Neuronal stem cell (in vitro differentiated cells): ENCODE results near the gene HOGA1.

ENCODE experiments used
- DNase-seq: peaks from one replicate; pipeline ENCODE4 v3.0.0-alpha.2; 2013; ENCODE audit warnings: low spot score
- H2AFZ ChIP-seq: one replicate; pipeline ENCODE4 v1.6.1; 2013; ENCODE audit warnings: mild to moderate bottlenecking, low read length, inconsistent platforms
- H2AK5ac ChIP-seq: 2 replicates; pipeline ENCODE4 v1.6.1; 2013; ENCODE audit warnings: low read depth, mild to moderate bottlenecking, inconsistent platforms, low read length, moderate library complexity, mixed read lengths
- H2BK120ac ChIP-seq: 2 replicates; pipeline ENCODE4 v1.6.1; 2013; ENCODE audit warnings: low read depth, mild to moderate bottlenecking, inconsistent platforms, low read length, moderate library complexity, mixed read lengths
- H2BK12ac ChIP-seq: one replicate; pipeline ENCODE4 v1.6.1; 2013; ENCODE audit warnings: low read length, inconsistent platforms
- H2BK15ac ChIP-seq: 2 replicates; pipeline ENCODE4 v1.6.1; 2013; ENCODE audit warnings: mild to moderate bottlenecking, low read length, inconsistent platforms, mixed read lengths
- H2BK5ac ChIP-seq: one replicate; pipeline ENCODE4 v1.6.1; 2013; ENCODE audit warnings: inconsistent platforms, mild to moderate bottlenecking, low read length, moderate library complexity
- H3K14ac ChIP-seq: one replicate; pipeline ENCODE4 v1.6.1; 2013; ENCODE audit warnings: low read length, inconsistent platforms
- H3K18ac ChIP-seq: 2 replicates; pipeline ENCODE4 v1.6.1; 2013; ENCODE audit warnings: low read length, inconsistent platforms
- H3K23ac ChIP-seq: 2 replicates; pipeline ENCODE4 v1.6.1; 2013; ENCODE audit warnings: low read depth, mild to moderate bottlenecking, mixed read lengths, low read length, inconsistent platforms; ENCODE audit not compliant: poor library complexity
- H3K27ac ChIP-seq: replicated peaks from 3 replicates; pipeline ENCODE4 v1.5.1; 2013; ENCODE audit warnings: low read length, inconsistent platforms
- H3K27me3 ChIP-seq, 3 experiments: 2 replicates each; pipeline ENCODE4 v1.6.1; 2013; ENCODE audit warnings: low read length in 3 of 3, mild to moderate bottlenecking in 2 of 3, inconsistent platforms in 1 of 3, low read depth in 1 of 3, mixed read lengths in 1 of 3, moderate library complexity in 1 of 3; ENCODE audit not compliant: control insufficient read depth in 3 of 3, insufficient read depth in 3 of 3
- H3K36me3 ChIP-seq, 2 donors: replicated peaks in 1 of 2; 2 replicates each; pipeline ENCODE4 v1.6.1; 2013; ENCODE audit warnings: low read length in 2 of 2; ENCODE audit not compliant: control insufficient read depth in 2 of 2, insufficient read depth in 2 of 2
- H3K4ac ChIP-seq: 2 replicates; pipeline ENCODE4 v1.6.1; 2013; ENCODE audit warnings: inconsistent platforms, mild to moderate bottlenecking, low read length, moderate library complexity
- H3K4me1 ChIP-seq, 2 donors: 1 replicate in 1 of 2; 2 replicates in 1 of 2; pipeline ENCODE4 v1.6.1; 2013; ENCODE audit warnings: low read length in 2 of 2, low read depth in 1 of 2; ENCODE audit not compliant: control insufficient read depth in 2 of 2, insufficient read depth in 1 of 2
- H3K4me2 ChIP-seq: one replicate; pipeline ENCODE4 v1.6.1; 2013; ENCODE audit warnings: mild to moderate bottlenecking, low read length, inconsistent platforms; ENCODE audit not compliant: insufficient read depth, poor library complexity, severe bottlenecking
- H3K4me3 ChIP-seq, 2 donors: 2 replicates each; pipeline ENCODE4 v1.5.1; 2013; ENCODE audit warnings: low read length in 2 of 2, mild to moderate bottlenecking in 2 of 2, inconsistent platforms in 1 of 2, moderate library complexity in 1 of 2
- H3K79me1 ChIP-seq: one replicate; pipeline ENCODE4 v1.6.1; 2013; ENCODE audit warnings: low read depth, mild to moderate bottlenecking, inconsistent platforms, low read length, moderate library complexity
- H3K9ac ChIP-seq: one replicate; pipeline ENCODE4 v1.6.1; 2013; ENCODE audit warnings: mild to moderate bottlenecking, low read depth, low read length, inconsistent platforms; ENCODE audit not compliant: poor library complexity
- H3K9me3 ChIP-seq, 2 donors: replicated peaks in 1 of 2; 2 replicates each; pipeline versions ENCODE3 to v1.6.1; 2013; ENCODE audit warnings: low read length in 2 of 2, mild to moderate bottlenecking in 2 of 2, inconsistent platforms in 1 of 2, low read depth in 1 of 2, mixed read lengths in 1 of 2, moderate library complexity in 1 of 2; ENCODE audit not compliant: control insufficient read depth in 2 of 2, insufficient read depth in 1 of 2
- H4K8ac ChIP-seq: one replicate; pipeline ENCODE4 v1.6.1; 2013; ENCODE audit warnings: low read depth, mild to moderate bottlenecking, inconsistent platforms, low read length, moderate library complexity
- H4K91ac ChIP-seq: one replicate; pipeline ENCODE4 v1.6.1; 2013; ENCODE audit warnings: low read length, low read depth, mild to moderate bottlenecking, inconsistent platforms; ENCODE audit not compliant: poor library complexity
- WGBS, 2 donors: extraction: QIAGEN DNeasy Blood & Tissue Kit; methylation state at CpG; one replicate each; pipeline ENCODE4 v1.1.7; 2013; ENCODE audit warnings: missing lambda C conversion rate in 2 of 2, mixed read lengths in 1 of 2; ENCODE audit not compliant: insufficient read length in 2 of 2, insufficient replicate concordance in 1 of 2; ENCODE audit errors: extremely low coverage in 2 of 2; 5-methylcytosine and 5-hydroxymethylcytosine counted together

The HOGA1 gene

DNA sequence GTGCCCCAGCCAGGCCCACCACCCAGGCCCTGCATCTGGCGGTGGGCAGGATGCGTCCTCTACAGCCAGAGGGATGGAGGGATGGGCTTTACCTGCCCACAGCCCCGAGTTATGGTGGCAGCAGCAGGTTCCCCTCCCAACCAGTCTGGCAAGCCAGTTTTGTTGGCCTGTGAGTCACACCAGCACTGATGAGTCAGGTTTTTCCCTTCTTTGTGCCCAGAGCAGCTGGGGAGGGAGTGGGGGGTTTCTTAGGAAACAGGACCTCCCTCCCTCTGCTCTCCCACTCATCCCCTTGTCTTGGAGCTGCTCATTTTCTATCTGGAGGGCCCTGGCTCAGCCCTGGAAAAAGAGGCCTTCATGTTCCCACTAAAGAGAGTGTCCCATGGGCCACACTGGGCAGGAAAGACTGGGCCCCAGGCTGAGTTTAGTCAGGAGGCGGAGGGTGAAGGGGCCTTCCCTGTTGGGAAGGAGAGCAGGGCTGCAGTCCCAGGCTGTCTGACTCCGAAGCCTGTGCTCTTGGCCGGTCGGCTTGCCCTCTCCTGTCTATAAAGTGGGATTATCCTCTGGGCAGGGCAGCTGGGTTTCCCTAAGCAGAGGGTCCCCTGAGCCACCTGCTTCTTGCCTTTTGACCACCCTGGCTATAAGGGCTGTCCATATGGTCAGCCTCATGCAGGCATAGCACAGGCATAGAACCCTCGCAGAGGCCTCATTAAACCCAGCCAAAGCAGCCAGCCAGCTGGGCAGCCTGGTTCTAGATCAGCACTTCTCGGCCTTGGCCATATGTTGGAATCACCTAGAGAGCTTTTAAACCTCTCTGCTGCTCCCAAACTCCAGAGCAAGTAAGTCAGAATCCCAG is 41.8 kb upstream of the HOGA1 start:
- H2BK5ac ChIP-seq = peak overlapping the region; percentile 69
- H3K4ac ChIP-seq = no peak overlapping the region
- DNase-seq = no peak
- H3K4me2 ChIP-seq = no peak overlapping the region
- H2BK15ac ChIP-seq = peak overlapping the region; percentile 69
- peak overlapping the region; percentile 33 for H2BK120ac ChIP-seq
- peak overlapping the region; percentile 63 for H2AFZ ChIP-seq
- no peaks in the 10 kb centered on the region for H3K9me3 ChIP-seq
- peaks cover 22 to 26% of the 10 kb centered on the region in 2 donors for H3K4me1 ChIP-seq
- H4K8ac ChIP-seq = no peak overlapping the region
- H3K27me3 ChIP-seq = no peaks in the 10 kb centered on the region
- H3K79me1 ChIP-seq = no peaks in the 10 kb centered on the region
- H3K14ac ChIP-seq = no peak overlapping the region
- H3K9ac ChIP-seq = no peak overlapping the region
- peak overlapping the region; percentile 86 for H4K91ac ChIP-seq
- peak overlapping the region; percentile 88 for H3K18ac ChIP-seq
- no peak overlapping the region for H3K4me3 ChIP-seq
- no CpG with 5 or more reads among the region's 9 CpGs for WGBS, 2 donors
- peak overlapping the region; percentile 86 for H3K27ac ChIP-seq
- peak overlapping the region; percentile 29 for H3K23ac ChIP-seq
- no peak overlapping the region for H2BK12ac ChIP-seq
- H3K36me3 ChIP-seq = no peaks in the 10 kb centered on the region
- peak overlapping the region; percentile 36 for H2AK5ac ChIP-seq

DNA sequence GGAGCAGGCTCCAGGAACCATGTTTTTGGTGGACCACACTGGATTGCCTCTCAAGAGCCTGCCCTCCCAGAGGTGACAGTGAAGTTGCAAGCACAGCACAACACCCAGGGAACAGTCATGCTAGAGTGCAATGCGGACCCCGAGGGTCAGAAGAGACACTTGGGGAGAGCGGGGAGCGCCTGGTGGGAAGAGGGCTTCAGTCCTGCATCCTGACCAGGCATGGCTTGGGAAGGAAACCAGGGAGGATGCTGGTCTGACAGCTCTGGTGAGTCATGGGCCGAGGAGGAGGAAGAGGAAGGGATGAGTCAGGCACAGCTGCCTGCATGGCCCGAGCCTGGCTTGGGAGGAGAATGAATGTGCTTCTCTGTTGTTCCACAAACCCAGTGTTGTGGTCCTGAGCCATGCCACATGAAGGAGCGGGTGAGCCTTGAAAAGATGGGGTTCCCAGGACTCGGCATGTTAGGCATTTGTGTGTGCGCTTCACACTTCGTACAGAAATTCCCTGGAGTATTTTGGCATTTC is 41.1 kb upstream of the HOGA1 start:
- Histone ChIP-seq H3K27ac (peak overlapping the region; percentile 86), H2BK12ac (no peak overlapping the region), H4K8ac (no peak overlapping the region), H3K18ac (peak overlapping the region; percentile 22), H3K79me1 (no peaks in the 10 kb centered on the region), H3K36me3 (no peaks in the 10 kb centered on the region), H3K27me3 (no peaks in the 10 kb centered on the region), H3K4ac (peak overlapping the region; percentile 2), H2AFZ (peak overlapping the region; percentile 63), H2AK5ac (peak overlapping the region; percentile 36), H3K23ac (no peak overlapping the region), H4K91ac (no peak overlapping the region), H3K9me3 (no peaks in the 10 kb centered on the region), H2BK5ac (no peak overlapping the region), H3K4me1 (peaks cover 25 to 26% of the 10 kb centered on the region in 2 donors), H2BK120ac (peak overlapping the region; percentile 33), H3K9ac (peak overlapping the region; percentile 17), H3K14ac (no peak overlapping the region), H2BK15ac (peak overlapping the region; percentile 69), H3K4me3 (no peak overlapping the region), H3K4me2 (no peak overlapping the region)
- no peak for DNase-seq
- no CpG with 5 or more reads among the region's 10 CpGs for WGBS, 2 donors

DNA sequence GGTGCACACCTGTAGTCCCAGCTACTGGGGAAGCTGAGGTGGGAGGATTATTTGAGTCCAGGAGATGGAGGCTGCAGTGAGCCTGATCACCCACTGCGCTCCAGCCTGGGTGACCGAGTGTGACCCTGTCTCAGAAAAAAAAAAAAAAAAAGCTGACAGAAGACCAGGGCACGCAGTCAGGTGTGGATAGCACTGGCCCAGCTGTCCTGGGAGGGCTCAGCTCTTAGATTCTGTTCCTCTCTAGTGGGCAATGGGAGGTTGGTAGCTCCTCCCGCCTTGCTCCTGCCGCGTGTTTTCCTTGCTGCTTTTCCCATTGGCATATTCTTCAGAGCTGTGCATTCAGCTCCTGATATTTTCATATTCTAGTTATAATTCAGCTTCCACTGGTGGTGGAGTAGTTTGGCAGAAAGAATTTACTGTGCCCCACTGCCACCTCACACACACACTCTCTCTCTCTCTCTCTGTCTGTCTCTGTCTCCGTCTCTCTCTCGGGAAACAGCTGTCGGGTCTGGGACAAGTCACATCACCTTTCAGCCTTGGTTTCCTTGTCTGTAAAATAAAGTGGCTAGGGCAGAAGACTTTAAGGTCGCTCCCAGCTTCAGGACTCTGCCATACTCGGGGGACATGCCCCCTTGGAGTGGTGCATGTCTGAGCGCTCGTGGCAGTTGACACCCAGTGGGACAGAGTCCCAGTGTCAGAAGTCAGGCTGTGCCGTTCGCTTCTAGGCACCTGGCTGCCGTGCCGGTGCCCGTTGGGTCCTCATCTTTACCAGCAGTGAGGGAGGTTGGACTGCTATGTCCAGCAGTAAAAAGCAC is 37.5 kb upstream of the HOGA1 start:
- no peak overlapping the region for H3K9ac ChIP-seq
- H2AFZ ChIP-seq = no peak overlapping the region
- no peak overlapping the region for H3K4me2 ChIP-seq
- H4K8ac ChIP-seq = no peak overlapping the region
- no peak overlapping the region for H3K27ac ChIP-seq
- H2AK5ac ChIP-seq = peak overlapping the region; percentile 20
- no peak overlapping the region for H3K23ac ChIP-seq
- H2BK5ac ChIP-seq = no peak overlapping the region
- H3K4me1 ChIP-seq = peaks cover 39 to 42% of the 10 kb centered on the region in 2 donors
- no peak overlapping the region for H3K18ac ChIP-seq
- no CpG with 5 or more reads among the region's 18 CpGs for WGBS, 2 donors
- no peak overlapping the region for H3K14ac ChIP-seq
- no peak overlapping the region for H4K91ac ChIP-seq
- no peak overlapping the region for H3K4me3 ChIP-seq
- H3K36me3 ChIP-seq = no peaks in the 10 kb centered on the region
- DNase-seq = no peak
- H3K27me3 ChIP-seq = no peaks in the 10 kb centered on the region
- no peak overlapping the region for H2BK12ac ChIP-seq
- no peak overlapping the region for H2BK120ac ChIP-seq
- H3K4ac ChIP-seq = no peak overlapping the region
- no peaks in the 10 kb centered on the region for H3K79me1 ChIP-seq
- no peak overlapping the region for H2BK15ac ChIP-seq
- H3K9me3 ChIP-seq = no peaks in the 10 kb centered on the region

DNA sequence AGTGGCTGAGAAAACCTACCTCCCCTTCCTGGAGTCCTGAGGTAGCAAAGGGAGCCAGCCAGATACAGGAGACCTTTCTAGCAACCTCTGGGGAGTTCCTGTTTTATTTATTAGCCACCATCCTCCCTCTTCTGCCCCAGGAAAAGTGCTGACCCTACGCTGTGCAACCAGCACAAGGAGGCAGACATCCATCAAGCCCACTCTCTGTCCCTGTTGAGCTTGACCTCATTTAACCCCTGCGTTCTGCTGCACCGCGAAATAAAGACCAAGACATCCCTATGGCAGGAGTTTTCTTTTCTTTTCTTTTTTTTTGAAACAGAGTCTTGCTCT is 37.0 kb upstream of the HOGA1 start:
- no CpG with 5 or more reads among the region's 4 CpGs for WGBS, 2 donors

More for the DNA sequence above, 37.0 kb upstream of the HOGA1 start:
- Histone ChIP-seq H4K91ac (no peak overlapping the region), H2BK12ac (no peak overlapping the region), H3K9ac (no peak overlapping the region), H3K27ac (no peak overlapping the region), H2AFZ (no peak overlapping the region), H3K4me1 (peaks cover 35 to 38% of the 10 kb centered on the region in 2 donors), H3K27me3 (no peaks in the 10 kb centered on the region), H2BK120ac (no peak overlapping the region), H2AK5ac (peak overlapping the region; percentile 20), H3K4me2 (no peak overlapping the region), H3K79me1 (no peaks in the 10 kb centered on the region), H3K14ac (no peak overlapping the region), H3K36me3 (no peaks in the 10 kb centered on the region), H3K4me3 (no peak overlapping the region), H3K23ac (no peak overlapping the region), H3K9me3 (no peaks in the 10 kb centered on the region), H2BK5ac (no peak overlapping the region), H2BK15ac (no peak overlapping the region), H4K8ac (no peak overlapping the region), H3K18ac (no peak overlapping the region), H3K4ac (no peak overlapping the region)
- DNase-seq = no peak
